Transverse colon (tissue), 4 donors: ENCODE results near the gene ERVFRD-1. TPM values are rescaled to one million over a fixed set of nuclear protein-coding genes. Genes with fewer than 3 reads are reported as not detected.
"Not testable (repeated sequence)": the region's sequence is repeated elsewhere in the genome, so short reads cannot be mapped to it uniquely, and the experiment has no call there.

Source experiments
- DNase-seq: peaks from one replicate; pipeline ENCODE4 v3.0.0-alpha.2; 2019
- H3K27ac ChIP-seq, 4 donors: fragments of 200-600 bp; sonication (generic); 2 replicates each; pipeline ENCODE4 v1.5.1; 2016 to 2018; ENCODE audit warnings: inconsistent platforms in 4 of 4
- H3K27me3 ChIP-seq: fragments of 200-600 bp; sonication (generic); 2 replicates; pipeline ENCODE4 v1.5.1; 2017; ENCODE audit warnings: inconsistent platforms
- H3K36me3 ChIP-seq, 4 donors: fragments of 200-600 bp; sonication (generic); 2 replicates each; pipeline ENCODE4 v1.5.1; 2017 to 2019; ENCODE audit warnings: inconsistent platforms in 4 of 4
- H3K4me1 ChIP-seq, 4 donors: fragments of 200-600 bp; sonication (generic); 2 replicates each; pipeline ENCODE4 v1.5.1; 2017 to 2020; ENCODE audit warnings: inconsistent platforms in 4 of 4
- H3K4me3 ChIP-seq, 4 donors: fragments of 200-600 bp; sonication (generic); 1 replicate in 1 of 4; 2 replicates in 3 of 4; pipeline versions ENCODE4 v1.5.1 to v1.6.1; 2017 to 2019; ENCODE audit warnings: inconsistent platforms in 4 of 4
- H3K9me3 ChIP-seq, 2 donors: fragments of 200-600 bp; sonication (generic); 2 replicates each; pipeline ENCODE4 v1.5.1; 2017 to 2019; ENCODE audit warnings: inconsistent platforms in 2 of 2
- EP300 ChIP-seq: sonication (generic); formaldehyde crosslinking; IDR thresholded peaks from one replicate; pipeline ENCODE4 v1.6.1; 2017; ENCODE audit warnings: antibody characterized with exemption, low read depth
- POLR2A ChIP-seq: fragments of 450-650 bp; IDR thresholded peaks from one replicate; pipeline ENCODE4 v1.6.1; 2016; ENCODE audit warnings: antibody characterized with exemption, mild to moderate bottlenecking, moderate library complexity
- POLR2AphosphoS5 ChIP-seq, 3 donors: sonication (generic); formaldehyde crosslinking; IDR thresholded peaks; one replicate each; pipeline ENCODE4 v1.6.1; 2016; ENCODE audit warnings: antibody characterized with exemption in 3 of 3
- WGBS, 2 donors: methylation state at CpG; one replicate each; pipeline ENCODE4 v1.1.5; 2018; ENCODE audit warnings: low coverage in 1 of 2; 5-methylcytosine and 5-hydroxymethylcytosine counted together
- in situ Hi-C, 4 donors: fragments of 200-750 bp; cut with MboI; loops; one replicate each; pipeline versions ENCODE4 v1.15.0 to v1.15.1; 2017; ENCODE audit warnings: low sequenced_read_pairs in 3 of 4, low pct_ligation_motif_present in 1 of 4, low pct_unique_long_range_greater_than_20kb in 1 of 4
- intact Hi-C: fragments of 100-400 bp; cut with DNase I; formaldehyde crosslinking; loops from one replicate; pipeline ENCODE4 v1.15.1; 2023; ENCODE audit warnings: low total_unique reads
- total RNA-seq, 4 donors: library from RNA; depleted of rRNA; stranded (reverse); fragments of >200 nt; gene quantifications; one replicate each; pipeline ENCODE4 v1.1.0, GENCODE V29; 2016
- TF ChIP-seq, protein P1 (sequence below), 5 experiments: fragments of 200-600 bp in 3 of 5; fragments of 450-650 bp in 2 of 5; sonication (generic) in 3 of 5; IDR thresholded peaks; 1 replicate in 2 of 5; 2 replicates in 3 of 5; pipeline ENCODE4 v1.5.1; 2016 to 2017; ENCODE audit warnings: antibody characterized with exemption in 5 of 5, inconsistent platforms in 3 of 5, mild to moderate bottlenecking in 2 of 5, moderate library complexity in 1 of 5

ERVFRD-1 gene
- total RNA-seq, 4 donors from 2014 or later: not detected

DNA sequence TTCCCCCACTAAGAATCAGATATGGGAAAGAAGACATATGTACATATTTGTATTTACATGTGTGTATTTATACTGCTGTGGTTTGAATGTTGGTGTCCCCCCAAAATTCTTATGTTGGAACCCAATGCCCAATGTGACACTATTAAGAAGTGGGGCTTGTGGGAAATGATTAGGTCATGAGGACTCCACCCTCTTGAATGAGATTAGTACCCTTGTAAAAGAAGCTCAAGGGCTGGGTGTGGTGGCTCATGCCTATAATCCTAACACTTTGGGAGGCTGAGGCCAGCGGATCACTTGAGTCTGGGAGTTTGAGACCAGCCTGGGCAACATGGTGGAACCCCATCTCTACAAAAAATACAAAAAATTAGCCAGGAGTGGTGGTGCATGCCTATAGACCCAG, 21.8 kb downstream of the ERVFRD-1 start:
- Histone ChIP-seq H3K4me1 (peaks cover 0 to 5% (median 3%) of the 10 kb centered on the region in 4 donors), H3K36me3 (no peaks in the 10 kb centered on the region)
- intact Hi-C loops: no loop called here

DNA sequence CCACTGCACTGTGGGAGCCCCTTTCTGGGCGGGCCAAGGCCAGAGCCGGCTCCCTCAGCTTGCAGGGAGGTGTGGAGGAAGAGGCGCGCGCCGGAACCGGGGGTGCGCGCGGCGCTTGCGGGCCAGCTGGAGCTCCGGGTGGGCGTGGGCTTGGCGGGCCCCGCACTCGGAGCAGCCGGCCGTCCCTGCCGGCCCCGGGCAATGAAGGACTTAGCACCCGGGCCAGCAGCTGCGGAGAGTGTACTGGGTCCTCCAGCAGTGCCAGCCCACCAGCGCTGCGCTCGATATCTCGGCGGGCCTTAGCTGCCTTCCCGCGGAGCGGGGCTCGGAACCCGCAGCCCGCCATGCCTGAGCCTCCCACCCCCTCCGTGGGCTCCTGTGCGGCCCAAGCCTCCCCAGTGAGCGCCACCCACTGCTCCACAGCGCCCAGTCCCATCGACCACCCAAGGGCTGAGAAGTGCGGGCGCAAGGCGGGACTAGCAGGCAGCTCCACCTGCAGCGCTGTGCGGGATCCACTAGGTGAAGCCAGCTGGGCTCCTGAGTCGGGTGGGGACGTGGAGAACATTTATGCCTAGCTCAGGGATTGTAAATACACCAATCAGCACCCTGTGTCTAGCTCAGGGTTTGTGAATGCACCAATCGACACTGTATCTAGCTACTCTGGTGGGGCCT, 24.2 kb downstream of the ERVFRD-1 start:
- intact Hi-C loops, H3K36me3 ChIP-seq, H3K9me3 ChIP-seq, DNase-seq, in situ Hi-C loops, H3K4me3 ChIP-seq, H3K27me3 ChIP-seq, H3K27ac ChIP-seq, H3K4me1 ChIP-seq: not testable (repeated sequence)
- WGBS, 2 donors: 86% methylated on average over 39 of the region's 47 CpGs; no CpG with 5 or more reads in 1 of the 2 donors

More for the DNA sequence above, 21.8 kb downstream of the ERVFRD-1 start:
- Histone ChIP-seq H3K4me3 (no peak overlapping the region), H3K27me3 (no peaks in the 10 kb centered on the region), H3K27ac (no peak overlapping the region), H3K9me3 (no peaks in the 10 kb centered on the region)
- 76% methylated on average over 1 of the region's 1 CpG; no CpG with 5 or more reads in 1 of the 2 donors for WGBS, 2 donors
- TF ChIP-seq POLR2A: no peak
- no peak for TF ChIP-seq POLR2AphosphoS5 (IDR thresholded peaks at IDR 0.05)
- TF ChIP-seq, protein P1, sequence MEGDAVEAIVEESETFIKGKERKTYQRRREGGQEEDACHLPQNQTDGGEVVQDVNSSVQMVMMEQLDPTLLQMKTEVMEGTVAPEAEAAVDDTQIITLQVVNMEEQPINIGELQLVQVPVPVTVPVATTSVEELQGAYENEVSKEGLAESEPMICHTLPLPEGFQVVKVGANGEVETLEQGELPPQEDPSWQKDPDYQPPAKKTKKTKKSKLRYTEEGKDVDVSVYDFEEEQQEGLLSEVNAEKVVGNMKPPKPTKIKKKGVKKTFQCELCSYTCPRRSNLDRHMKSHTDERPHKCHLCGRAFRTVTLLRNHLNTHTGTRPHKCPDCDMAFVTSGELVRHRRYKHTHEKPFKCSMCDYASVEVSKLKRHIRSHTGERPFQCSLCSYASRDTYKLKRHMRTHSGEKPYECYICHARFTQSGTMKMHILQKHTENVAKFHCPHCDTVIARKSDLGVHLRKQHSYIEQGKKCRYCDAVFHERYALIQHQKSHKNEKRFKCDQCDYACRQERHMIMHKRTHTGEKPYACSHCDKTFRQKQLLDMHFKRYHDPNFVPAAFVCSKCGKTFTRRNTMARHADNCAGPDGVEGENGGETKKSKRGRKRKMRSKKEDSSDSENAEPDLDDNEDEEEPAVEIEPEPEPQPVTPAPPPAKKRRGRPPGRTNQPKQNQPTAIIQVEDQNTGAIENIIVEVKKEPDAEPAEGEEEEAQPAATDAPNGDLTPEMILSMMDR (IDR thresholded peaks at IDR 0.05): no peak
- TF ChIP-seq EP300: no peak
- in situ Hi-C loops: no loop called here
- DNase-seq: no peak

DNA sequence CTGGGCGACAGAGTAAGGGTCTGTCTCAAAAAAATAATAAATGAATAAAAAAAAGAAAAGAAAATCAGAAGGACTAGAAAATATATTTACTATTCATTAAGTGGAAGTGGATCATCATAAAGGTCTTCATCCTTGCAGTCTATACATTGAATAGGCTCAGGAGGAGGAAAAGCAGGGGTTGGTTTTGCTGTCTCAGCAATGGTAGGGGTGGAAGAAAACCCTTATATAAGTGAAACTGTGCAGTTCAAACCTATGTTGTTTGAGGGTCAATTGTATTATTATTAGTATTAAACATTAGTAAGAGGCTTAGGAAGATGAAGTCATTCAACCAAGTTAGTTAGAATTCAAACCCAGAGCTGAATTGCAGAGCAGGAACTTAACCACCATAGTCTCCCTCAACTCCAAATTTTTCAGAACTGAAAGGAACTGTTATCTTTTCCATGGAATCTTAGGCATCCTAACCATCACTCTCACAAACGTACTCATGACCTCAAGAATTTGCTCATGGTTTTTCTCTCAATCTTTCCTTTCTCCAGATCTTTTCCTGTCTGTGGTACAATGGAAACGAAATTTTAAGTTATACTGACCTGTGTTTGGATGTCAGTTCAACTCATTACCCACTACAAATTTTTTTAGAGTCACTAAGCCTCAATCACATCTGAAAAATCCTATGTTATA, 25.6 kb downstream of the ERVFRD-1 start:
- in situ Hi-C loops: no loop called here
- 61 to 62% methylated on average over 2 to 3 of the region's 3 CpGs for WGBS, 2 donors
- H3K36me3 ChIP-seq: no peaks in the 10 kb centered on the region
- no peak overlapping the region for H3K4me3 ChIP-seq
- H3K9me3 ChIP-seq: no peaks in the 10 kb centered on the region
- intact Hi-C loops: no loop called here
- H3K27me3 ChIP-seq: no peaks in the 10 kb centered on the region
- no peaks in the 10 kb centered on the region for H3K4me1 ChIP-seq
- DNase-seq: no peak
- H3K27ac ChIP-seq: no peak overlapping the region
- TF ChIP-seq POLR2AphosphoS5 (IDR thresholded peaks at IDR 0.05): no peak
- no peak for TF ChIP-seq EP300
- TF ChIP-seq, protein P1 (IDR thresholded peaks at IDR 0.05): no peak
- no peak for TF ChIP-seq POLR2A

DNA sequence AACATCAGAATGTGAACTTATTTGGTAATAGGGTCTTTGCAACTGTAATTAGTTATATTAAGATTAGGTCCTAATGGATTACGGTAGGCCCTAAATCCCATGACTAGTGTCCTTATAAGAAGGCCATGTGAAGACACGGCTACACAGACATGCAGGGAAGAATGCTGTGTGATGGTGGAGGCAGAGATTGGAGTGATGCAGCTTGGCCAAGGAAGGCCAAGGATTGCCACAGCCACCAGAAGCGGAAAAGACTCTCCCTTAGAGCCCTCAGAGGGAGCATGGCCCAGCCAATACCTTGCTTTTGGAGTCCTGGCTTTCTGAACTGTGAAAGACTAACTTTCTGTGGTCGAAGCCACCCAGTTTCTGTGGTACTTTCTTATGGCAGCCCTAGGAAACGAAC, 27.6 kb downstream of the ERVFRD-1 start:
- Histone ChIP-seq H3K9me3 (no peaks in the 10 kb centered on the region), H3K27me3 (no peaks in the 10 kb centered on the region), H3K4me1 (no peaks in the 10 kb centered on the region), H3K27ac (no peak overlapping the region), H3K4me3 (no peak overlapping the region), H3K36me3 (no peaks in the 10 kb centered on the region)
- in situ Hi-C loops (no loop called here), intact Hi-C loops (no loop called here)
- TF ChIP-seq POLR2AphosphoS5 (IDR thresholded peaks at IDR 0.05): no peak
- TF ChIP-seq, protein P1 (IDR thresholded peaks at IDR 0.05): no peak
- TF ChIP-seq POLR2A: no peak
- no peak for TF ChIP-seq EP300
- DNase-seq: no peak
- WGBS, 2 donors: 93 to 96% methylated on average over 2 to 5 of the region's 5 CpGs
